Measurements from ENCODE around the gene LMAN1L.

Gene LMAN1L

DNA sequence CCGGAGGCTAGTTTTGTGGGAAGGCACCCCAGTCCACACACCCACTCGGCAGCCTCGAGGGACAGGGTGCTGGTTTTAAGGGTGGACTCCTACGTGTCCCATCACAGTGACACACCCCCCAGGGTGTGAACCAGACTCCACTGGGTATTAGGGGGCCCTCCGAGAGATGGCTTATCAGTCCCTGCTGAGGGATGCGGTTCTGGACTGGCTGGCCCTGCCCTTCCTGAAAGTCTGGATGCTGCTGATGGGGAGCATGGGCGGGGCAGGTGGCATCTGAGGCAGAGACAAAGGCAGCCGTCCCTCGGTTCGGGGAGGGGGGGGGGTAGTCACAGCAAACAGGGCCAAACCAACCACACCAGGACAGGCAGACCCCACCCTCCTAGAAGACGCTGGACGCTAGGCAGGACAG is 31.3 kb downstream of the LMAN1L start:
- 43% methylated on average over 3 of the region's 12 CpGs for WGBS (ENCODE audit: insufficient coverage)
- H3K27ac ChIP-seq (ENCODE audit: insufficient read depth in 1 of 2, low read depth in 1 of 2, low read length in 2 of 2, poor library complexity in 1 of 2, severe bottlenecking in 2 of 2) = peak overlapping the region; percentile 46 to 80
- CTCF ChIA-PET = interaction anchor here (0.7 to 10.8 kb wide), 12 partner anchors 8 to 72 kb away, joined by 3 to 130 read pairs (median 4); partner anchors contain the start of genes FAM219B and MPI
- no peaks in the 10 kb centered on the region for H3K27me3 ChIP-seq (replicated peaks in 2 of 5; ENCODE audit: control insufficient read depth in 4 of 5, insufficient read depth in 5 of 5, low read length in 4 of 5)
- peaks cover 0 to 47% (median 40%) of the 10 kb centered on the region in 4 experiments for H3K4me1 ChIP-seq (ENCODE audit: control extremely low read depth in 1 of 4, control insufficient read depth in 4 of 4, insufficient read depth in 4 of 4, low read length in 3 of 4)
- no peaks in the 10 kb centered on the region for H3K9me3 ChIP-seq (ENCODE audit: control extremely low read depth in 1 of 5, control insufficient read depth in 4 of 5, insufficient read depth in 2 of 5, low read depth in 1 of 5, low read length in 4 of 5)
- POLR2A ChIA-PET = interaction anchor here (1.0 to 3.5 kb wide), 3 partner anchors 24 to 62 kb away, joined by 3 to 24 read pairs (median 8); partner anchors contain the start of gene FAM219B
- peak in 2 of 3 donors; percentile 52 to 68 for DNase-seq
- H3K4me3 ChIP-seq (ENCODE audit: control insufficient read depth in 1 of 7, extremely low read depth in 1 of 7, insufficient read depth in 4 of 7, low read depth in 2 of 7, low read length in 6 of 7) = peak overlapping the region in 5 of 7 experiments; percentile 23 to 95 (median 81)
- H3K36me3 ChIP-seq (ENCODE audit: control insufficient read depth in 4 of 4, insufficient read depth in 4 of 4, low read length in 3 of 4) = peaks cover 0 to 70% (median 40%) of the 10 kb centered on the region in 4 experiments

DNA sequence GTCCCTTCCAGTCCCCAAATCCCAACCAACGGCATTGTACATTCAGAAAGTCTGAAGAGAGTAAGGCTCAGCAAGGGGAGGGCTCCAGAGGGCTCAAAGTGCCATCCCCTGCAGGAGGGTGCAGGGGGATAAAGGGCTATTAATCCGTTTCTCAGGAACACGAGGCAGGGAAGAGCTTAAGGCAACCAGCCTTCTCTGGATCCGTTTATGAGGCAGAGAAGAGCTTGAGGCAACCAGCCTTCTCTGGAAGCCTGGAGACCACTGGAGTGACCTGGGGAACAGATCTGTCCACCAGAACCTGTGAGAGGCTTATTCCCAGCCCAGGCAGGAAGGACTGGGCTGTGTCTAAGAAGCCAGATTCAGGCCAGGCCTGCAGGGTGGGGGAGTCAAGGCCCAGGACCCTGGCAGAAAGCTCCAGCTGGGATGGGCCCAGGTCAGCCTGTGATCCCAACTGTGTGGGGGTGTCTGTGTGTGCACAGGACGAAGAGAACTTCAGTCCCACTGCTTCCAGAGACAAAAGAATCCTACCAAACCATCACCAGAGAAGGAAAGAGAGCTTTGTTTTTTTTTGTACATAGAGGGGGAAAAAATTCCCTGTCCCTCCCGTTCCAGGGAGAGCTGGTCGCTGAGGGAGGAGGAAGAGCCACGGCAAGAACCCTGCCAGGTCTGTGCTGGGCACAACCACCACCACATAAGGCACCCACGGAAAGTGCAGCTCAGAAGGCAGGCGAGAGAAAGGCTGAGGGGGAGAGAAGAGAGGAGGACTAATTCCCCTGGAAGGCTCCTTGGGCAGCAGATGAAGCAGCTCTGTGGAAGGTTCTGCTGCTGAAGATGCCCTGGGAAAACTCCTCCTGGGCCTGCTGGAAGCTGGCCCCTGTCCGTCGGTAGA is 31.9 kb downstream of the LMAN1L start:
- H3K36me3 ChIP-seq (ENCODE audit: control insufficient read depth in 4 of 4, insufficient read depth in 4 of 4, low read length in 3 of 4) = peaks cover 0 to 65% (median 37%) of the 10 kb centered on the region in 4 experiments
- no peaks in the 10 kb centered on the region for H3K27me3 ChIP-seq (replicated peaks in 2 of 5; ENCODE audit: control insufficient read depth in 4 of 5, insufficient read depth in 5 of 5, low read length in 4 of 5)
- peak overlapping the region; percentile 46 to 80 for H3K27ac ChIP-seq (ENCODE audit: insufficient read depth in 1 of 2, low read depth in 1 of 2, low read length in 2 of 2, poor library complexity in 1 of 2, severe bottlenecking in 2 of 2)
- 75% methylated on average over 4 of the region's 12 CpGs for WGBS (ENCODE audit: insufficient coverage)
- peak overlapping the region in 1 of 7 experiments; percentile 77 for H3K4me3 ChIP-seq (ENCODE audit: control insufficient read depth in 1 of 7, extremely low read depth in 1 of 7, insufficient read depth in 4 of 7, low read depth in 2 of 7, low read length in 6 of 7)
- peaks cover 0 to 47% (median 40%) of the 10 kb centered on the region in 4 experiments for H3K4me1 ChIP-seq (ENCODE audit: control extremely low read depth in 1 of 4, control insufficient read depth in 4 of 4, insufficient read depth in 4 of 4, low read length in 3 of 4)
- POLR2A ChIA-PET = interaction anchor here (0.6 to 3.5 kb wide), 2 partner anchors 18 to 26 kb away, joined by 3 to 24 read pairs; no protein-coding TSS in a partner anchor
- no peak for DNase-seq
- CTCF ChIA-PET = interaction anchor here (0.8 to 10.8 kb wide), 14 partner anchors 9 to 57 kb away, joined by 3 to 130 read pairs (median 4); partner anchors contain the start of genes FAM219B and MPI
- no peaks in the 10 kb centered on the region for H3K9me3 ChIP-seq (ENCODE audit: control extremely low read depth in 1 of 5, control insufficient read depth in 4 of 5, insufficient read depth in 2 of 5, low read depth in 1 of 5, low read length in 4 of 5)

DNA sequence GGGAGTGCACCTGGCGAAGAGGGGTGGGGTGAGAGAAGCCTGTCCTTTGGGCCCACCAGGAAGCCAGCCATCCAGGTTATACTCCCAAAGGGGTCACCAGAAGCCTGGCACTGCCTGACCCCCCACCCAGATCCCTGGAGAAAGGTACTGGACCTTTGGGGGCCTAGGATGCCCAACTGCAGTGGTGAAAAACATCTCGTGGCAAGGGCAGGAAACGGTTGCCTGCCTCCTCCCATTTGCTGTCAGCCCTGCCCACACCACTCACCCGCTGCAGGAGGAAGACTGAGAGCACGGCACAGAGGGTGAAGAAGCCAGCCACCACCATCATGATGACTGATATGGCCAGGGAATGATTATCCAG is 32.6 kb downstream of the LMAN1L start:
- H3K27ac ChIP-seq (ENCODE audit: insufficient read depth in 1 of 2, low read depth in 1 of 2, low read length in 2 of 2, poor library complexity in 1 of 2, severe bottlenecking in 2 of 2) = peak overlapping the region; percentile 46 to 80

DNA sequence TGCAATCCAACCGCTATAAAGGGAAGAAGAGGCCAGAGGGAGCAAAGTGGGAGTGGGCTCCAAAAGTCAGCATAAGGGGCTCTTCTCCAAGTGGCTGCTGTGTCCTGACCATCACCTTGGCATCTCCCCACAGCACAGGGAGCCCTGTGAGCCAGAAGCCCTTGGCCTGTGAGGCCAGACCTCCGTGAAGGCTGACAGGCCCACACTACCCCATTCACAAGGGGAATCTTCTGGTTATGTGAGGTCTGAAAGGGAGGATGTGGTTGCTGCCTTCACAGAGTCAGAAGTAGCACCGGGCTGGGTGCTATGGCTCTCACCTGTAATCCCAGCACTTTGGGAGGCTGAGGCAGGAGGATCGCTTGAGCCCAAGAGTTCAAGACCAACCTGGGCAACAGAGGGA is 32.9 kb downstream of the LMAN1L start:
- peaks cover 0 to 65% (median 38%) of the 10 kb centered on the region in 4 experiments for H3K36me3 ChIP-seq (ENCODE audit: control insufficient read depth in 4 of 4, insufficient read depth in 4 of 4, low read length in 3 of 4)
- H3K27me3 ChIP-seq (replicated peaks in 2 of 5; ENCODE audit: control insufficient read depth in 4 of 5, insufficient read depth in 5 of 5, low read length in 4 of 5) = no peaks in the 10 kb centered on the region
- H3K4me1 ChIP-seq (ENCODE audit: control extremely low read depth in 1 of 4, control insufficient read depth in 4 of 4, insufficient read depth in 4 of 4, low read length in 3 of 4) = peaks cover 0 to 47% (median 40%) of the 10 kb centered on the region in 4 experiments
- peak overlapping the region in 1 of 7 experiments; percentile 17 for H3K4me3 ChIP-seq (ENCODE audit: control insufficient read depth in 1 of 7, extremely low read depth in 1 of 7, insufficient read depth in 4 of 7, low read depth in 2 of 7, low read length in 6 of 7)
- 50% methylated on average over 2 of the region's 4 CpGs for WGBS (ENCODE audit: insufficient coverage)
- ChIA-PET POLR2A (interaction anchor here (3.5 kb wide), 1 partner anchor 25 kb away, joined by 24 read pairs; no protein-coding TSS in a partner anchor), CTCF (interaction anchor here (0.7 to 10.8 kb wide), 9 partner anchors 9 to 57 kb away, joined by 3 to 130 read pairs (median 6); partner anchors contain the start of gene FAM219B)
- peak in 1 of 3 donors; percentile 43 for DNase-seq
- H3K27ac ChIP-seq (ENCODE audit: insufficient read depth in 1 of 2, low read depth in 1 of 2, low read length in 2 of 2, poor library complexity in 1 of 2, severe bottlenecking in 2 of 2) = peak overlapping the region; percentile 46 to 80
- no peaks in the 10 kb centered on the region for H3K9me3 ChIP-seq (ENCODE audit: control extremely low read depth in 1 of 5, control insufficient read depth in 4 of 5, insufficient read depth in 2 of 5, low read depth in 1 of 5, low read length in 4 of 5)

More for the DNA sequence above, 32.6 kb downstream of the LMAN1L start:
- DNase-seq = peak in 2 of 3 donors; percentile 53 to 56
- 15% methylated on average over 5 of the region's 5 CpGs for WGBS (ENCODE audit: insufficient coverage)
- ChIA-PET CTCF (interaction anchor here (0.8 to 10.8 kb wide), 13 partner anchors 10 to 57 kb away, joined by 3 to 130 read pairs (median 4); partner anchors contain the start of genes FAM219B and MPI), POLR2A (interaction anchor here (0.6 to 3.5 kb wide), 2 partner anchors 17 to 25 kb away, joined by 3 to 24 read pairs; no protein-coding TSS in a partner anchor)
- Histone ChIP-seq H3K9me3 (ENCODE audit: control extremely low read depth in 1 of 5, control insufficient read depth in 4 of 5, insufficient read depth in 2 of 5, low read depth in 1 of 5, low read length in 4 of 5) (no peaks in the 10 kb centered on the region), H3K4me3 (ENCODE audit: control insufficient read depth in 1 of 7, extremely low read depth in 1 of 7, insufficient read depth in 4 of 7, low read depth in 2 of 7, low read length in 6 of 7) (peak overlapping the region in 1 of 7 experiments; percentile 17), H3K36me3 (ENCODE audit: control insufficient read depth in 4 of 4, insufficient read depth in 4 of 4, low read length in 3 of 4) (peaks cover 0 to 65% (median 38%) of the 10 kb centered on the region in 4 experiments), H3K27me3 (replicated peaks in 2 of 5; ENCODE audit: control insufficient read depth in 4 of 5, insufficient read depth in 5 of 5, low read length in 4 of 5) (no peaks in the 10 kb centered on the region), H3K4me1 (ENCODE audit: control extremely low read depth in 1 of 4, control insufficient read depth in 4 of 4, insufficient read depth in 4 of 4, low read length in 3 of 4) (peaks cover 0 to 47% (median 40%) of the 10 kb centered on the region in 4 experiments)

DNA sequence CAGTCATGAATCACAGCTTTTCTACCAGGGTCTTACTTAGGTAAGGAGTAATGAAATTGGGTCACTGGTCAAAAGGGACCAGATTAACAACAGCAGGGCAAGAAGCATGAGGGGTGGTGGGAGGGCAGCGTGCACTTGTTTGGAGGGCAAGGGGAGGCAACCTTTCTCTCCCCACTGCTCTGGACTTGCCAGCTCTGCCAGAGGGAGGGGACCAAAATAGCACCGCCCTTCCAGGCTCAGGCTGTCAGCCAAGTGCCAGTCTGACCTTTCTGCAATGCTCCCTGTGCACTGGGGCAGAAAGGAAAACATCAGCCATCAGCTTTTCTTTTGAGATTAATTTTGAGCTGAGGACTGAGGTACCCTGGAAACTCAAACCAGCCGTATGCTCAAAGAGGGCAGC is 34.8 kb downstream of the LMAN1L start:
- Histone ChIP-seq H3K9me3 (ENCODE audit: control extremely low read depth in 1 of 5, control insufficient read depth in 4 of 5, insufficient read depth in 2 of 5, low read depth in 1 of 5, low read length in 4 of 5) (no peaks in the 10 kb centered on the region), H3K4me1 (ENCODE audit: control extremely low read depth in 1 of 4, control insufficient read depth in 4 of 4, insufficient read depth in 4 of 4, low read length in 3 of 4) (peaks cover 0 to 32% (median 31%) of the 10 kb centered on the region in 4 experiments), H3K27ac (ENCODE audit: insufficient read depth in 1 of 2, low read depth in 1 of 2, low read length in 2 of 2, poor library complexity in 1 of 2, severe bottlenecking in 2 of 2) (peak overlapping the region in 1 of 2 experiments; percentile 49), H3K36me3 (ENCODE audit: control insufficient read depth in 4 of 4, insufficient read depth in 4 of 4, low read length in 3 of 4) (peaks cover 6 to 69% (median 50%) of the 10 kb centered on the region in 4 experiments), H3K27me3 (replicated peaks in 2 of 5; ENCODE audit: control insufficient read depth in 4 of 5, insufficient read depth in 5 of 5, low read length in 4 of 5) (no peaks in the 10 kb centered on the region), H3K4me3 (ENCODE audit: control insufficient read depth in 1 of 7, extremely low read depth in 1 of 7, insufficient read depth in 4 of 7, low read depth in 2 of 7, low read length in 6 of 7) (no peak overlapping the region)
- no peak for DNase-seq
- WGBS (ENCODE audit: insufficient coverage) = 86% methylated on average over 1 of the region's 3 CpGs
- ChIA-PET POLR2A (no interaction called here), CTCF (interaction anchor here (0.8 to 10.8 kb wide), 5 partner anchors 10 to 103 kb away, joined by 3 to 130 read pairs (median 4); partner anchors contain the start of gene FAM219B)

DNA sequence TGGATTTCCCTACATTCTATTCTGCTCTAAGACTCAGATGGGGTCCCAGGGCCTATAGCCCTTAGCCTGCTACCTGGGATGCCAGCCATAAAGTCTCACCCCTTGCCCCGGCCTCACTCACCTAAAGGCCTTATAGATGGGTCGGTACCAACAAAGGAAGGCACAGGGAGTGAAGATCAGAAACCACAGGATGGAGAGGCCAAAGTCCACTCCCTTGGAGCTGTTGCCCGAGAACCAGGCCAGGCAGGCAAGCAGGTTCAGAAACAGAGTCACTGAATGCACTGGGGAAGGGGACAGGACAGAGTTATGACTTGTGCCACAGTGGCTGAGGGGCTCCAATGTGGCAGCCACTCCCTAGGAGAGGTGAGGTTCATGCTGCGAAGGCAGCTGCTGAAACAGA is 37.8 kb downstream of the LMAN1L start:
- H3K4me1 ChIP-seq (ENCODE audit: control extremely low read depth in 1 of 4, control insufficient read depth in 4 of 4, insufficient read depth in 4 of 4, low read length in 3 of 4) = peaks cover 0 to 8% (median 7%) of the 10 kb centered on the region in 4 experiments
- H3K4me3 ChIP-seq (ENCODE audit: control insufficient read depth in 1 of 7, extremely low read depth in 1 of 7, insufficient read depth in 4 of 7, low read depth in 2 of 7, low read length in 6 of 7) = no peak overlapping the region
- POLR2A ChIA-PET = no interaction called here
- CTCF ChIA-PET = interaction anchor here (1.3 to 3.4 kb wide), 3 partner anchors 43 to 50 kb away, joined by 3 to 19 read pairs (median 3); no protein-coding TSS in a partner anchor
- no peaks in the 10 kb centered on the region for H3K9me3 ChIP-seq (ENCODE audit: control extremely low read depth in 1 of 5, control insufficient read depth in 4 of 5, insufficient read depth in 2 of 5, low read depth in 1 of 5, low read length in 4 of 5)
- H3K27ac ChIP-seq (ENCODE audit: insufficient read depth in 1 of 2, low read depth in 1 of 2, low read length in 2 of 2, poor library complexity in 1 of 2, severe bottlenecking in 2 of 2) = no peak overlapping the region
- H3K36me3 ChIP-seq (ENCODE audit: control insufficient read depth in 4 of 4, insufficient read depth in 4 of 4, low read length in 3 of 4) = peaks cover 9 to 80% (median 64%) of the 10 kb centered on the region in 4 experiments
- H3K27me3 ChIP-seq (replicated peaks in 2 of 5; ENCODE audit: control insufficient read depth in 4 of 5, insufficient read depth in 5 of 5, low read length in 4 of 5) = no peaks in the 10 kb centered on the region
- no peak for DNase-seq
- WGBS (ENCODE audit: insufficient coverage) = 100% methylated on average over 4 of the region's 4 CpGs
